Measurements from ENCODE around the gene SPATA21.
"Not testable (repeated sequence)": the region's sequence is repeated elsewhere in the genome, so short reads cannot be mapped to it uniquely, and the experiment has no call there.

SPATA21 gene

DNA sequence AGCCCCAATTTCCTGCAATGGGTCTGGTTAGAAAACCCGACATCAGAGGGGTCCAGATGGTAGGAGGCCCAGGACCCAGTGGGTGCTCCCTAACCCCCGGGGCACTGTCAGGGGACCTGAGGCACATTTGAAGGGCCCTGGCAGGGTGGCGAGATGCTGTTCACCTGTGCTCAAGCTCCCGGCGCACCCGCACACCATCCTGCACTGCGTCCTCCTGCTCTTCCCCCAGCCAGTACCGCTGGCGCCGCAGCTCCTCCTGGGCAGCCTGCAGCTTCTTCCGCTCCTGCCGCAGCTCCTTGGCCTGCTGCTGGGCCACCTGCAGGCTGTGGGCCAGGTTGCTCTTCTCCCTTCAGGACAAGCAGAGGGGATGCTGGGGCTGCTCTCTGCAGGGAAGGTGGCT, 40.9 kb upstream of the SPATA21 start:
- peaks cover 3% of the 10 kb centered on the region; the same call in 1 of the 2 replicates for H3K36me3 ChIP-seq (ENCODE audit: control insufficient read depth, insufficient read depth, low read length)

DNA sequence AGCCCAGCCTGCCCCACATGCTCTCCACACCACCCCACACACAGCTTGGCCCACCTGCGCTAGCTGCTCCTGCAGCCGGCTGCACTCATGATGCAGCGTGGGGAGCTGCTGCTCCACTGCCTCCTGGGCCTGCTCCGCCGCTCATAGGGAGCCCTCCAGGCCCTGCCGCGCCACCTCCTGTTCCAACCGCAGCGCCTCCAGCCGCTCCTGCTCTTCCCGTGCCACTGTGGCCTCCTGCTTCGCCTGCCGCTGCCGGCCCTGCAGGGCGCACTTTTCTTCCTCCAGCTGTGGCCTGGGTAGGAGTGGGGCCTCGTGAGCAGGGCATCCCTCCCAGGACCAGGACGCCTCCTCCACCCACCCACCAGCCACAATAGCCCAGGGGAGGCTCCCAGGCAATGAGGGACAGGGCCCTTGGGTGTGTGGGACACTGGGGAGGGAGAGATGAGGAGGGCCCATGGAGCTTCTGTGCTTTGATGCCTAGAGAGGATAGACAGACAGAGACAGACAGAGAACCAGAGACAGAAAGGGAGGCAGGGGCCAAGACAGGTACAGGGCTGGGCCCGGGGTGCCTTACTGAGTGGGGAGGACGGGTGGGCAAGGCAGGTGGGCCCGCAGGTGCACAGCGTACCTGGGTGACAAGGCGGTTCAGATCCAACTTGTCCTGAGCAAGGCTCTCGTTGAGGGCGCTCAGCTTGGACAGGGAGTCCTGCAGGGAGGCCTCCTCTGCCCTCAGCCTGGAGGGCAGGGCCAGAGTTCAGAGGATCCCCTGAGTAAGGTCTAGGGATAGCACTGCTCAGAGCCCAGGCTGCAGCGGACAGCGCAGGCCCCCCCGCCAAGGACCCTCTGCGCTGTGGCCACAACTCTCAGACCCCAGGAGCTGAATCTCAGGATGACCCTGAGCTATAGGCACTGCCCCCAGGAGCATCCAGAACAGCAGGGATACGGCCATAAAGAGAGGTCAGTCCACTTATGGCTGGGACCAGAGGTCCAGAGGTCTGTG, 38.8 kb upstream of the SPATA21 start:
- not testable (repeated sequence) for DNase-seq (ENCODE audit: extremely low read depth, insufficient read length); H3K27me3 ChIP-seq (replicated peaks; ENCODE audit: control insufficient read depth, insufficient read depth, low read length); H3K36me3 ChIP-seq (ENCODE audit: control insufficient read depth, insufficient read depth, low read length); H3K4me3 ChIP-seq (replicated peaks; ENCODE audit: low read depth, low read length)

More for the DNA sequence above, 40.9 kb upstream of the SPATA21 start:
- no peaks in the 10 kb centered on the region for H3K27me3 ChIP-seq (replicated peaks; ENCODE audit: control insufficient read depth, insufficient read depth, low read length)
- no peak overlapping the region for H3K4me3 ChIP-seq (replicated peaks; ENCODE audit: low read depth, low read length)
- DNase-seq (ENCODE audit: extremely low read depth, insufficient read length): no peak
- TF ChIP-seq CTCF (IDR thresholded peaks at IDR 0.05; ENCODE audit: insufficient read depth, low read length, poor library complexity, severe bottlenecking): no peak

DNA sequence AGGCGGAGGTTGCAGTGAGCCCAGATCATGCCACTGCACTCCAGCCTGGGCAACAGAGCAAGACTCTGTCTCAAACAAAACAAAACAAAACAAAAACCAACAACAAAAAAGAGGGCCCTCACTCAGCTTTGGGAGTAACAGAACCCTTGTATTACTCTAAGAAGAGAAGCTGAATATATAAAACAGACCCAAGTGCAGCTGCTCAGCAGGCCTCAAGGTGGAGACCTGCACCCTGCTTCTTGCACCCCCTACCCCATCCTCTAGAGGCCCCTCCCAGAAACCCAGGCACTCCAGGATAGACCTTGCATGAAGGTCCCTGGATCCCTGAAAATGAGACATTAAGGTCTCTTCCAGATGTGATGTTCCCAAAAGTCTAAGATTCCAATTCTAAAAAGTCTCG, 37.7 kb upstream of the SPATA21 start:
- H3K36me3 ChIP-seq (ENCODE audit: control insufficient read depth, insufficient read depth, low read length); H3K4me3 ChIP-seq (replicated peaks; ENCODE audit: low read depth, low read length); H3K27me3 ChIP-seq (replicated peaks; ENCODE audit: control insufficient read depth, insufficient read depth, low read length); DNase-seq (ENCODE audit: extremely low read depth, insufficient read length): not testable (repeated sequence)
- peak; percentile 9 for TF ChIP-seq CTCF (IDR thresholded peaks at IDR 0.05; ENCODE audit: insufficient read depth, low read length, poor library complexity, severe bottlenecking)

- Histone ChIP-seq H3K4me3 (replicated peaks; ENCODE audit: low read depth, low read length) (no peak overlapping the region), H3K27me3 (replicated peaks; ENCODE audit: control insufficient read depth, insufficient read depth, low read length) (no peaks in the 10 kb centered on the region), H3K36me3 (ENCODE audit: control insufficient read depth, insufficient read depth, low read length) (peaks cover 3% of the 10 kb centered on the region; the same call in 1 of the 2 replicates)
- DNase-seq (ENCODE audit: extremely low read depth, insufficient read length): no peak
- no peak for TF ChIP-seq CTCF (IDR thresholded peaks at IDR 0.05; ENCODE audit: insufficient read depth, low read length, poor library complexity, severe bottlenecking)
Measured at GRCh38 chr1:16474166-16474800, 37.1 kb upstream of the SPATA21 start.

DNA sequence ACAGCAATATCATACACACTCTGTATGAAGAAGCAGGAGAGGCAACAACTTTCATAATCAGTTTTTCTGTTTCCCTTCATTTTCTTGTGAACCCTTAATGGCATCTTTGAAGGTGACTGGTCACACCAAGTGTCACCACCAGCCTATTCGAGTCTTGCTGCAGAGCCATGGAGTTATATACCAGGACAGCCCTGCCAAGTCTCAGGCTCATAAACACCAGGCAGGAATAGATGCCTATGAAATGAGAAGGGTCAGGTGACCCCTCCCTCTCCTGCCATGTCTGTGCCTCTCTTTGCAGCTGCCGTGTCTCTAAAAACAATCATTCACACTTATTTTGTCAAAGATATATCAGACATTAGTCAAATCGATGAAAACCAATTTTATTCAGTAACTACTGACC, 31.3 kb upstream of the SPATA21 start:
- no peak for DNase-seq (ENCODE audit: extremely low read depth, insufficient read length)
- Histone ChIP-seq H3K36me3 (ENCODE audit: control insufficient read depth, insufficient read depth, low read length) (peaks cover 6% of the 10 kb centered on the region), H3K27me3 (replicated peaks; ENCODE audit: control insufficient read depth, insufficient read depth, low read length) (no peaks in the 10 kb centered on the region), H3K4me3 (replicated peaks; ENCODE audit: low read depth, low read length) (no peak overlapping the region)
- TF ChIP-seq CTCF (IDR thresholded peaks at IDR 0.05; ENCODE audit: insufficient read depth, low read length, poor library complexity, severe bottlenecking): no peak
